ENCODE results near the gene TRIM24. TPM values are rescaled to one million over a fixed set of nuclear protein-coding genes. Genes with fewer than 3 reads are reported as not detected.

Gene TRIM24
- total RNA-seq, 2 experiments from 2014 or later, result 17.5 to 26.8 TPM

DNA sequence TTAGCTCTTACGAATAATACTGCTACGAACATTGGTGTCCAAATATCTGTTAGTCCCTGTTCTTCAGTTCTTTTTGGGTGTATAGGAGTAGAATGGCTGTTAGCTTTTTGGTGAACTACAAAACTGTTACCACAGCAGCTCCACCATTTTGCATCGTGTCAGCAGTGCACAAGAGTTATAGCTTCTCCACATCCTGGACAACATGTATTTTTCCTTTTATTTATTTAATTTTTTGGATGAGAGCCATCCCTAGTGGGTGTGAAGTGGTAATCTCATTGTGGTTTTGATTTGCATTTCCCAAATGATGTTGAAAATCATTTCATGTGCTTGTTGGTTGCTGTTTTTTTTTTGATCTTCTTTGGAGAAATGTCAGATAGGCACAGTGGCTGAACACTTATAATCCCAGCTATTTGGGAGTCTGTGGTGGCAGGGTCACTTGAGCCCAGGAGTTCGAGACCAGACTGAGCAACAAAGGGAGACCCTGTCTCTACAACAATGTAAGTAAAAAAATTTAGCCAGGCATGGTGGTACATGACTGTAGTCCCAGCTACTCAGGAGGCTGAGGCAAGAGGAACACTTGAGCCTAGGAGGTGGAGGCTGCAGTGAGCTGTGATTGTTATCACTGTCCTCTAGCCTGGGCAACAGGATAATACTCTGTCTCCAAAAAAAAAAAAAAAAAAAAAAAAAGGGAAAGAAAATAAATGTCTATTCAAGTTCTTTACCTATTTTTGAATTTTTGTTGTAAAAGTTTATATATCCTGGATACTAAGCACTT is 31.7 kb downstream of the TRIM24 start:
- POLR2A ChIA-PET, result interaction anchor here (0.5 to 0.9 kb wide), 3 partner anchors 9 to 19 kb away, joined by 3 read pairs; no protein-coding TSS in a partner anchor
- Histone ChIP-seq H3K4me2 (ENCODE audit: low read length) (no peak overlapping the region), H3K9me3 (ENCODE audit: low read length) (no peaks in the 10 kb centered on the region), H3K36me3 (ENCODE audit: insufficient read depth, low read length) (no peaks in the 10 kb centered on the region), H3K9me2 (ENCODE audit: insufficient read depth, low read length) (no peaks in the 10 kb centered on the region), H3K79me2 (ENCODE audit: insufficient read depth, low read depth, low read length) (peaks cover 56% of the 10 kb centered on the region), H3K27ac (ENCODE audit: low read depth, low read length, poor library complexity, severe bottlenecking) (no peak overlapping the region), H3K4me1 (ENCODE audit: insufficient read depth, low read length, poor library complexity, severe bottlenecking) (no peaks in the 10 kb centered on the region), H3K4me3 (ENCODE audit: low read depth, low read length, poor library complexity, severe bottlenecking) (no peak overlapping the region), H4K20me1 (ENCODE audit: insufficient read depth, low read length) (peaks cover 7% of the 10 kb centered on the region; the same call in 1 of the 2 replicates), H2AFZ (ENCODE audit: low read length) (no peak overlapping the region)
- DNase-seq (ENCODE audit: low spot score), result no peak
- no peak for TF ChIP-seq EZH2phosphoT487 (IDR thresholded peaks at IDR 0.05; ENCODE audit: borderline replicate concordance, low read depth, low read length)
- no TSS peak for BruUV-seq (replicated peaks)
- intact Hi-C loops (cut with micrococcal nuclease; ENCODE audit: unreplicated experiment), result no loop called here
- CTCF ChIA-PET (ENCODE audit: unreplicated experiment), result no interaction called here

DNA sequence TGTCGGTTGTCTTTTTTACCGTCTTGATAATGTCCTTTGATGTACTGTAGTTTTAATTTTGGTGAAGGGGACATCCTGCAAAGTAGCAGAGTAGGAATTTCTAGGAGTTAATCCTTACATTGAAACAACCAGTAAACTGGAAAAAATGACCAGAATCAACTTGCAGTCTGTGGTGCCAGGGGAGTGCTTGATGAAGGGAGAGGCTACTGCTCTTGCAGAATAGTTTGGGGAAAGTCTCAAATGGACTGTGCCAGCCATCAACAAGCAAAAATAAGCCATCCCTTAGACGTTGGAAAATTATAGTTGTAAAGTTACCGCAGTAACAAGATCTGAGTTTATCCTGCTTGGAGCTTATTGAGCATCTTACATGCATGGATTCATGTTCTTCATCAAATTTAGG is 32.4 kb downstream of the TRIM24 start:
- Histone ChIP-seq H3K9me2 (ENCODE audit: insufficient read depth, low read length) (no peaks in the 10 kb centered on the region), H3K27ac (ENCODE audit: low read depth, low read length, poor library complexity, severe bottlenecking) (no peak overlapping the region), H3K4me2 (ENCODE audit: low read length) (no peak overlapping the region), H3K79me2 (ENCODE audit: insufficient read depth, low read depth, low read length) (peaks cover 60% of the 10 kb centered on the region), H3K4me3 (ENCODE audit: low read depth, low read length, poor library complexity, severe bottlenecking) (no peak overlapping the region), H3K4me1 (ENCODE audit: insufficient read depth, low read length, poor library complexity, severe bottlenecking) (no peaks in the 10 kb centered on the region), H3K36me3 (ENCODE audit: insufficient read depth, low read length) (no peaks in the 10 kb centered on the region), H2AFZ (ENCODE audit: low read length) (no peak overlapping the region), H3K9me3 (ENCODE audit: low read length) (no peaks in the 10 kb centered on the region), H4K20me1 (ENCODE audit: insufficient read depth, low read length) (peaks cover 7% of the 10 kb centered on the region; the same call in 1 of the 2 replicates)
- ChIA-PET CTCF (ENCODE audit: unreplicated experiment) (no interaction called here), POLR2A (interaction anchor here (0.8 kb wide), 1 partner anchor 15 kb away, joined by 3 read pairs; no protein-coding TSS in a partner anchor)
- TF ChIP-seq EZH2phosphoT487 (IDR thresholded peaks at IDR 0.05; ENCODE audit: borderline replicate concordance, low read depth, low read length), result no peak
- TF ChIP-seq, protein P1, sequence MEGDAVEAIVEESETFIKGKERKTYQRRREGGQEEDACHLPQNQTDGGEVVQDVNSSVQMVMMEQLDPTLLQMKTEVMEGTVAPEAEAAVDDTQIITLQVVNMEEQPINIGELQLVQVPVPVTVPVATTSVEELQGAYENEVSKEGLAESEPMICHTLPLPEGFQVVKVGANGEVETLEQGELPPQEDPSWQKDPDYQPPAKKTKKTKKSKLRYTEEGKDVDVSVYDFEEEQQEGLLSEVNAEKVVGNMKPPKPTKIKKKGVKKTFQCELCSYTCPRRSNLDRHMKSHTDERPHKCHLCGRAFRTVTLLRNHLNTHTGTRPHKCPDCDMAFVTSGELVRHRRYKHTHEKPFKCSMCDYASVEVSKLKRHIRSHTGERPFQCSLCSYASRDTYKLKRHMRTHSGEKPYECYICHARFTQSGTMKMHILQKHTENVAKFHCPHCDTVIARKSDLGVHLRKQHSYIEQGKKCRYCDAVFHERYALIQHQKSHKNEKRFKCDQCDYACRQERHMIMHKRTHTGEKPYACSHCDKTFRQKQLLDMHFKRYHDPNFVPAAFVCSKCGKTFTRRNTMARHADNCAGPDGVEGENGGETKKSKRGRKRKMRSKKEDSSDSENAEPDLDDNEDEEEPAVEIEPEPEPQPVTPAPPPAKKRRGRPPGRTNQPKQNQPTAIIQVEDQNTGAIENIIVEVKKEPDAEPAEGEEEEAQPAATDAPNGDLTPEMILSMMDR (conservative IDR thresholded peaks at IDR 0.05; ENCODE audit: low read length), result no peak
- DNase-seq (ENCODE audit: low spot score), result no peak
- BruUV-seq (replicated peaks), result no TSS peak
- intact Hi-C loops (cut with micrococcal nuclease; ENCODE audit: unreplicated experiment), result no loop called here

DNA sequence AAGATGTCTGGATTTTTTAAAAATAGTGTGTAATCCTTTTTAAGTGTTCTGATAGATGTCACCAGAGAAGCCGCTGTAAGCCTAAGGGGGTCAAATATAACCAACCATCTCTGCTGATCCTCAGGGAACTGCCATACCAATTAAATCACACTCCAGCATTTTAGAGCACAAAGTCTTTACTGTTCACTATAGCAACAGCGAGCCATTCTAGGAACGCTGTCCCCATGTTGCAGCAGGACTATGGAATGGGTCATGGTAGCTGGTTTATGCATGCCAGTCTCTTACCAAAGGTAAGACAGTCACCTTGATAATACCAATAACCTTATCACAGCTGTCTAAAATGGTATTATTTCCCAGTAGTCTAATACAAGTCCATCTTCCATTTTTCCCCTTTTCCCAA is 33.5 kb downstream of the TRIM24 start:
- CTCF ChIA-PET (ENCODE audit: unreplicated experiment), result no interaction called here
- no peaks in the 10 kb centered on the region for H3K9me3 ChIP-seq (ENCODE audit: low read length)
- BruUV-seq (replicated peaks), result no TSS peak
- no peak overlapping the region for H3K4me2 ChIP-seq (ENCODE audit: low read length)
- peaks cover 56% of the 10 kb centered on the region for H3K79me2 ChIP-seq (ENCODE audit: insufficient read depth, low read depth, low read length)
- DNase-seq (ENCODE audit: low spot score), result no peak
- H3K4me1 ChIP-seq (ENCODE audit: insufficient read depth, low read length, poor library complexity, severe bottlenecking), result no peaks in the 10 kb centered on the region
- no peaks in the 10 kb centered on the region for H3K9me2 ChIP-seq (ENCODE audit: insufficient read depth, low read length)
- POLR2A ChIA-PET, result interaction anchor here (1.6 kb wide), 1 partner anchor 9 kb away, joined by 7 read pairs; no protein-coding TSS in a partner anchor
- TF ChIP-seq, protein P1 (conservative IDR thresholded peaks at IDR 0.05; ENCODE audit: low read length), result no peak
- no peak for TF ChIP-seq EZH2phosphoT487 (IDR thresholded peaks at IDR 0.05; ENCODE audit: borderline replicate concordance, low read depth, low read length)
- peaks cover 7% of the 10 kb centered on the region; the same call in 1 of the 2 replicates for H4K20me1 ChIP-seq (ENCODE audit: insufficient read depth, low read length)
- intact Hi-C loops (cut with micrococcal nuclease; ENCODE audit: unreplicated experiment), result no loop called here
- H3K27ac ChIP-seq (ENCODE audit: low read depth, low read length, poor library complexity, severe bottlenecking), result no peak overlapping the region
- H3K4me3 ChIP-seq (ENCODE audit: low read depth, low read length, poor library complexity, severe bottlenecking), result no peak overlapping the region
- H2AFZ ChIP-seq (ENCODE audit: low read length), result no peak overlapping the region
- peaks cover 1% of the 10 kb centered on the region; the same call in 1 of the 2 replicates for H3K36me3 ChIP-seq (ENCODE audit: insufficient read depth, low read length)
